HG02678 (cell line): ENCODE results near the gene PTMS.

Experiments used
- ATAC-seq: cut with Tn5 transposase; IDR thresholded peaks from one replicate; pipeline ENCODE4 v1.9.1; 2021; ENCODE audit warnings: mild to moderate bottlenecking, moderate library complexity; ENCODE audit not compliant: unreplicated experiment

Gene PTMS

GRCh38 chr12:6787309-6787708 is 21.1 kb downstream of the PTMS start:
- ATAC-seq = no peak

- ATAC-seq = no peak
Measured at GRCh38 chr12:6788972-6789924, 23.1 kb downstream of the PTMS start, which contains the start of gene CD4. Gene CD4, plus strand, starts transcription at chr12:6789528. Its CDS starts 10,611 bp downstream, at chr12:6800139.

- no peak for ATAC-seq
Measured at GRCh38 chr12:6790496-6791150, 24.5 kb downstream of the PTMS start.

GRCh38 chr12:6791931-6792520 is 25.9 kb downstream of the PTMS start:
- ATAC-seq = no peak

GRCh38 chr12:6792522-6793201 is 26.5 kb downstream of the PTMS start:
- ATAC-seq = no peak

- no peak for ATAC-seq
Measured at GRCh38 chr12:6795088-6795487, 28.9 kb downstream of the PTMS start.

- ATAC-seq = no peak
Measured at GRCh38 chr12:6796576-6796975, 30.4 kb downstream of the PTMS start.

GRCh38 chr12:6799147-6799546 is 33.0 kb downstream of the PTMS start:
- ATAC-seq = no peak

GRCh38 chr12:6807170-6807569 is 41.0 kb downstream of the PTMS start:
- ATAC-seq = no peak

GRCh38 chr12:6809056-6809455 is 42.9 kb downstream of the PTMS start:
- ATAC-seq = no peak

- ATAC-seq = no peak
Measured at GRCh38 chr12:6810758-6811157, 44.6 kb downstream of the PTMS start.

GRCh38 chr12:6813363-6813762 is 47.2 kb downstream of the PTMS start:
- no peak for ATAC-seq

- ATAC-seq = no peak
Measured at GRCh38 chr12:6816598-6816997, 50.4 kb downstream of the PTMS start.

GRCh38 chr12:6817098-6817497 is 50.9 kb downstream of the PTMS start:
- ATAC-seq = no peak

GRCh38 chr12:6817662-6818157 is 51.5 kb downstream of the PTMS start:
- no peak for ATAC-seq

- no peak for ATAC-seq
Measured at GRCh38 chr12:6818222-6818621, 52.1 kb downstream of the PTMS start.

- no peak for ATAC-seq
Measured at GRCh38 chr12:6818645-6819044, 52.5 kb downstream of the PTMS start.

- no peak for ATAC-seq
Measured at GRCh38 chr12:6819106-6820030, 53.2 kb downstream of the PTMS start.

- no peak for ATAC-seq
Measured at GRCh38 chr12:6820166-6820565, 54.0 kb downstream of the PTMS start.
